Mesenchymal stem cell (in vitro differentiated cells and primary cell): ENCODE measurements around the gene DBNL.

Experiments used
- DNase-seq: peaks from one replicate; pipeline ENCODE4 v3.0.0-alpha.2; 2013
- H2AFZ ChIP-seq: one replicate; pipeline ENCODE4 v1.6.1; 2013; ENCODE audit warnings: low read depth, mild to moderate bottlenecking, control low read depth, inconsistent platforms, low read length, moderate library complexity
- H2AK5ac ChIP-seq: 2 replicates; pipeline ENCODE4 v1.6.1; 2013; ENCODE audit warnings: low read length, moderate library complexity, mild to moderate bottlenecking, inconsistent platforms; ENCODE audit not compliant: severe bottlenecking
- H2BK120ac ChIP-seq: one replicate; pipeline ENCODE4 v1.6.1; 2013; ENCODE audit warnings: low read depth, mild to moderate bottlenecking, inconsistent platforms, low read length, moderate library complexity
- H2BK12ac ChIP-seq, 2 experiments: one replicate each; pipeline ENCODE4 v1.6.1; 2013; ENCODE audit warnings: inconsistent platforms in 2 of 2, low read length in 2 of 2, mild to moderate bottlenecking in 2 of 2, moderate library complexity in 2 of 2, control low read depth in 1 of 2
- H2BK15ac ChIP-seq: one replicate; pipeline ENCODE4 v1.6.1; 2013; ENCODE audit warnings: mild to moderate bottlenecking, low read depth, inconsistent platforms; ENCODE audit not compliant: poor library complexity, severe bottlenecking
- H2BK5ac ChIP-seq: 2 replicates; pipeline ENCODE4 v1.6.1; 2013; ENCODE audit warnings: low read depth, mild to moderate bottlenecking, low read length, control low read depth, inconsistent platforms; ENCODE audit not compliant: poor library complexity, severe bottlenecking
- H3K14ac ChIP-seq, 2 experiments: one replicate each; pipeline ENCODE4 v1.6.1; 2013; ENCODE audit warnings: inconsistent platforms in 2 of 2, low read length in 2 of 2, control low read depth in 1 of 2, mild to moderate bottlenecking in 1 of 2, moderate library complexity in 1 of 2
- H3K18ac ChIP-seq, 2 experiments: one replicate each; pipeline ENCODE4 v1.6.1; 2013; ENCODE audit warnings: inconsistent platforms in 2 of 2, low read length in 2 of 2, control low read depth in 1 of 2, low read depth in 1 of 2, mild to moderate bottlenecking in 1 of 2
- H3K23ac ChIP-seq, 2 experiments: one replicate each; pipeline ENCODE4 v1.6.1; 2013; ENCODE audit warnings: inconsistent platforms in 2 of 2, low read length in 2 of 2, mild to moderate bottlenecking in 2 of 2, moderate library complexity in 2 of 2, control low read depth in 1 of 2
- H3K27ac ChIP-seq: 2 replicates; pipeline ENCODE4 v1.5.1; 2013; ENCODE audit warnings: mild to moderate bottlenecking, moderate library complexity, low read length, control low read depth, inconsistent platforms; ENCODE audit not compliant: poor library complexity, severe bottlenecking
- H3K27me3 ChIP-seq, 2 experiments: 2 replicates each; pipeline versions ENCODE4 v1.6.1 to v1.7.0; 2013; ENCODE audit warnings: low read length in 2 of 2, mild to moderate bottlenecking in 2 of 2, moderate library complexity in 2 of 2, control low read depth in 1 of 2, inconsistent platforms in 1 of 2; ENCODE audit not compliant: control insufficient read depth in 1 of 2, insufficient read depth in 1 of 2
- H3K36me3 ChIP-seq, 2 experiments: 2 replicates each; pipeline versions ENCODE4 v1.6.1 to v1.7.0; 2013; ENCODE audit warnings: low read length in 2 of 2, control low read depth in 1 of 2, inconsistent platforms in 1 of 2, low read depth in 1 of 2, mild to moderate bottlenecking in 1 of 2; ENCODE audit not compliant: insufficient read depth in 2 of 2, control insufficient read depth in 1 of 2
- H3K4ac ChIP-seq, 2 experiments: one replicate each; pipeline ENCODE4 v1.6.1; 2013; ENCODE audit warnings: inconsistent platforms in 2 of 2, low read length in 2 of 2, mild to moderate bottlenecking in 2 of 2, moderate library complexity in 2 of 2, control low read depth in 1 of 2, low read depth in 1 of 2
- H3K4me1 ChIP-seq: 2 replicates; pipeline ENCODE4 v1.6.1; 2013; ENCODE audit warnings: low read depth, low read length, control low read depth; ENCODE audit not compliant: control insufficient read depth, insufficient read depth
- H3K4me2 ChIP-seq: 2 replicates; pipeline ENCODE4 v1.6.1; 2013; ENCODE audit warnings: low read length, mild to moderate bottlenecking, inconsistent platforms; ENCODE audit not compliant: poor library complexity, severe bottlenecking
- H3K4me3 ChIP-seq, 2 experiments: 2 replicates each; pipeline versions ENCODE4 v1.5.1 to v1.7.0; 2013; ENCODE audit warnings: low read length in 2 of 2, mild to moderate bottlenecking in 2 of 2, control low read depth in 1 of 2, low read depth in 1 of 2; ENCODE audit not compliant: insufficient read depth in 1 of 2
- H3K79me1 ChIP-seq: replicated peaks from 2 replicates; pipeline ENCODE4 v1.6.1; 2013; ENCODE audit warnings: mild to moderate bottlenecking, control low read depth, low read length, inconsistent platforms; ENCODE audit not compliant: poor library complexity, severe bottlenecking
- H3K9ac ChIP-seq: 2 replicates; pipeline ENCODE4 v1.7.0; 2013; ENCODE audit warnings: mild to moderate bottlenecking, low read length, moderate library complexity
- H3K9me3 ChIP-seq: 2 replicates; pipeline ENCODE4 v1.7.0; 2013; ENCODE audit warnings: mild to moderate bottlenecking, low read length; ENCODE audit not compliant: control insufficient read depth
- H4K8ac ChIP-seq: one replicate; pipeline ENCODE4 v1.6.1; 2013; ENCODE audit warnings: inconsistent platforms, mild to moderate bottlenecking, low read length, moderate library complexity
- H4K91ac ChIP-seq: one replicate; pipeline ENCODE4 v1.6.1; 2013; ENCODE audit warnings: mild to moderate bottlenecking, low read length, inconsistent platforms
- WGBS: methylation state at CpG from one replicate; pipeline ENCODE4 v1.1.7; 2013; ENCODE audit warnings: mixed read lengths; 5-methylcytosine and 5-hydroxymethylcytosine counted together

DBNL gene

DNA sequence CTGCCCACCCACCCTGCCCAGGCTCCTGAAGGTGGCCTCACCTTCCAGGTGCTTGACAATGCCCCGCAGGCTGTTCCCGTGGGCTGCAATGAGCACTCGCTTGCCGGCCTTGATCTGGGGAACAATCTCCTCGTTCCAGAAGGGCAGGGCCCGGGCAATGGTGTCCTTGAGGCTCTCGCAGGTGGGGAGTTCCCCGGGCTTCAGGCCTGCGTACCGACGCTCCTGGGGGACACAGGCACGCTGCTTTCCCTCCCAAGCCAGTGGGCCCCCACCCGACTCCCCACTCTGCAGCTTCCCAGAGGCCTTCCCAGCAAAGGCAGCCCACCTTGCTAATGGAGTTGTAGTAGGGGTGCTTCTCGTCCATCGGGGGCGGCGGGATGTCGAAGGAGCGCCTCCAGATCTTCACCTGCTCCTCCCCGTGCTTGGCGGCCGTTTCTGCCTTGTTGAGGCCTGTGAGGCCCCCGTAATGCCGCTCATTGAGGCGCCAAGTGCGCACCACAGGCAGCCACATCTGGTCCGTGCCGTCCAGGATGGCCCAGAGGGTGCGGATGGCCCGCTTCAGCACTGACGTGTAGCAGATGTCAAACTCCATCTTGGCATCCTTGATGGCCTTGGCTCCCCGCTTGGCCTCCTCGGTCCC is 20.4 kb downstream of the DBNL start:
- Histone ChIP-seq H3K4me2 (no peak overlapping the region), H3K79me1 (peaks cover 2% of the 10 kb centered on the region), H2AFZ (no peak overlapping the region), H3K4me1 (peaks cover 17% of the 10 kb centered on the region), H2BK12ac (no peak overlapping the region), H3K23ac (peak overlapping the region in 1 of 2 experiments; percentile 34), H3K27me3 (no peaks in the 10 kb centered on the region), H3K18ac (peak overlapping the region in 1 of 2 experiments; percentile 54), H2BK120ac (no peak overlapping the region), H3K27ac (no peak overlapping the region), H3K36me3 (peaks cover 25 to 31% of the 10 kb centered on the region in 2 experiments), H4K8ac (no peak overlapping the region), H2BK15ac (no peak overlapping the region), H3K4ac (no peak overlapping the region), H3K4me3 (no peak overlapping the region), H2BK5ac (no peak overlapping the region), H3K14ac (no peak overlapping the region), H3K9ac (no peak overlapping the region), H2AK5ac (no peak overlapping the region), H4K91ac (no peak overlapping the region), H3K9me3 (no peaks in the 10 kb centered on the region)
- 66% methylated on average over 27 of the region's 33 CpGs for WGBS
- no peak for DNase-seq

DNA sequence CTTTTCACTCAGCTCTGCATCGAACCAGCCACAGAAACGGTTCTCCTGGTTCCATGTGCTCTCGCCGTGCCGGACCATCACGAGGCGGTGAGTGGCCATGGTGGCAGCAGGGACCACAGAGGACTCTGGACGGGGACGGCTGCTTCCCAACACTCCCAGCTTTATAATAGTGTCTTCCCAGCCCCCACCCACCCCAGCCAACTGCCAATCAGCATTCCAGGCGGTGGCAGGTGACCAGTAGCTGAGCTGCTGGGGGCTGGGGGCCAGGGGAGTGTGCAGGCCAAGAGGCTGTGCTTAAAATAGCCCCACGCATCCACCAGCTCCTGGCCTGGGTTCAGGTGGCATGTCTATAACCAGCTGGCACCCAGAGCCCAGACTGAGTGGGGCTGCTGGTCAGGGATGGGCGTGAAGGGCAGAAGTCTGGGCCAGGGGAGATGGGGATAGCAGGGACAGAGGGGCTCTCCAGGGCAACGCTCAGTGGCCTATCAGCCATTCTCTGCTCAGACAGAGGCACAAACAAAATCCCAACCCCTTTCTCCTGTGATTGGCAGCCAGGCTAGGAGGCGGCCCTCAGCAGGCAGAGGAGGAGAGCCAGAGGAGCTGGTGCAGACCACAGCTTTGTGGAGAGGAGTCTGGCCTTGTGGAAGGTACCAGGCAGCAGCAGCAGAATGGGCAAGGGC is 21.1 kb downstream of the DBNL start, which contains the start of gene PGAM2:
PGAM2 (minus strand) TSS at position 137 of the 680 bp plus-strand sequence; CDS start at position 99, 38 bp downstream.
- Histone ChIP-seq H3K9ac (no peak within 1 kb of the TSS), H3K23ac (peak within 1 kb of the TSS in 1 of 2 experiments; percentile 57), H2AFZ (no peak within 1 kb of the TSS), H3K4me3 (no peak within 1 kb of the TSS), H2AK5ac (no peak within 1 kb of the TSS), H2BK120ac (no peak within 1 kb of the TSS), H3K4me1 (peaks cover 17% of the 10 kb centered on the region), H3K4me2 (no peak within 1 kb of the TSS), H3K36me3 (peaks cover 19 to 25% of the 10 kb centered on the region in 2 experiments), H2BK15ac (no peak within 1 kb of the TSS), H3K14ac (no peak within 1 kb of the TSS), H2BK12ac (no peak within 1 kb of the TSS), H3K79me1 (no peaks in the 10 kb centered on the region), H3K18ac (peak within 1 kb of the TSS in 1 of 2 experiments; percentile 54), H2BK5ac (no peak within 1 kb of the TSS), H3K27ac (no peak within 1 kb of the TSS), H4K8ac (peak within 1 kb of the TSS; percentile 45), H3K9me3 (no peaks in the 10 kb centered on the region), H4K91ac (no peak within 1 kb of the TSS), H3K27me3 (no peaks in the 10 kb centered on the region), H3K4ac (no peak within 1 kb of the TSS)
- DNase-seq: no peak
- 52% methylated on average over 11 of the region's 14 CpGs for WGBS

DNA sequence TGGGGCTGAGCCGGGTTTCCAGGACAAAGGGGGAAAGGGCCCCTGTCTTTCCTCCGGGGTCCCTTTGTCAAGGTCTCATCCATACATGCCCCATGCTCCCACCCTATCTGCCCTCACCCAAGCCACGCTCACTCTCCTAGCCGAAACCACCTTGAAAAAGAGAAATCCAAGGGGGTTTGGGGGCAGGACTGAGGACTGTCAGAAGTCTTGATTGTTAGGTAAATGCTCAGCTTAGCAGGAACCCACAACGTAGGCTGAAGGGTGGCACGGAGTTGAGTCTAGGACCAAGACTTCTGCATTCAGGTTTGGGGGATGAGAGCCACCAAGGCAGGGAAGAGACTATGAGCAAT is 21.6 kb downstream of the DBNL start:
- H3K4me2 ChIP-seq: no peak overlapping the region
- H4K91ac ChIP-seq: no peak overlapping the region
- H2BK15ac ChIP-seq: no peak overlapping the region
- no peak overlapping the region for H3K14ac ChIP-seq
- no peak overlapping the region for H3K4me3 ChIP-seq
- no peak overlapping the region for H3K9ac ChIP-seq
- H2BK5ac ChIP-seq: no peak overlapping the region
- peak overlapping the region in 1 of 2 experiments; percentile 13 for H3K18ac ChIP-seq
- H3K27ac ChIP-seq: no peak overlapping the region
- no peaks in the 10 kb centered on the region for H3K9me3 ChIP-seq
- no peaks in the 10 kb centered on the region for H3K79me1 ChIP-seq
- H3K27me3 ChIP-seq: no peaks in the 10 kb centered on the region
- WGBS: 79% methylated on average over 4 of the region's 6 CpGs
- DNase-seq: no peak
- no peak overlapping the region for H2BK12ac ChIP-seq
- no peak overlapping the region for H3K4ac ChIP-seq
- no peak overlapping the region for H3K23ac ChIP-seq
- peaks cover 14 to 20% of the 10 kb centered on the region in 2 experiments for H3K36me3 ChIP-seq
- H4K8ac ChIP-seq: peak overlapping the region; percentile 45
- peaks cover 17% of the 10 kb centered on the region for H3K4me1 ChIP-seq
- no peak overlapping the region for H2AFZ ChIP-seq
- no peak overlapping the region for H2AK5ac ChIP-seq
- no peak overlapping the region for H2BK120ac ChIP-seq

DNA sequence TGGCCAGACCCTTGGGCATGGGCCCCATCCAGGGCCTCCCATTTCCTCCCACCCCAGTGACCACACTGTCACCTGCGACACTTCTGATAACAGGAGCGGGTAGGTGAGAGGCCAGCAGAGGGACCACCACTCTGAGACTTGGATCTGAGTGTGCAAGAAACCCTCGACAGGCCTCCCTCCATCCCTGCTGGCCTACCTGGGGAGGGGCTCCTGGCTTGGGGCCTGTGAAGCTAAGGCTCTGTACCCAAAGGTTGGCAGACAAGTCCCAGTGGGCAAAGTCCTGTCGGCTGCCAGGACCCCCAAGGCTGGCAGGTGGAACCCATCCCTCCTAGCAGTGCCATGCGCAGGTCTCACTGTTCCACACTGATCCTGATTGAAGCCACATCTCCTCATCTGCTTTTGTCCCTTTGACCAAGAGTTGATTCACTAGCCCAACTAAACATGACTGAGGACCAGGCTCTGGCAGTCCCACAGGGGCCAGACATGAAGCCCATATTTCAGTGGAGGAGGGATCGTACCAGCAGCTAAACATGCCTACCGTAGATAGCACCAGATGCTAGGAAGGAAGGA is 22.1 kb downstream of the DBNL start:
- Histone ChIP-seq H2AK5ac (no peak overlapping the region), H2BK5ac (no peak overlapping the region), H3K9me3 (no peaks in the 10 kb centered on the region), H3K36me3 (peaks cover 9 to 15% of the 10 kb centered on the region in 2 experiments), H3K9ac (no peak overlapping the region), H3K27ac (no peak overlapping the region), H3K27me3 (no peaks in the 10 kb centered on the region), H3K14ac (no peak overlapping the region), H2BK15ac (no peak overlapping the region), H3K4ac (no peak overlapping the region), H3K4me2 (no peak overlapping the region), H3K79me1 (no peaks in the 10 kb centered on the region), H4K91ac (no peak overlapping the region), H2BK120ac (no peak overlapping the region), H3K4me3 (no peak overlapping the region), H3K4me1 (peaks cover 17% of the 10 kb centered on the region), H3K23ac (no peak overlapping the region), H4K8ac (no peak overlapping the region), H3K18ac (no peak overlapping the region), H2BK12ac (no peak overlapping the region), H2AFZ (no peak overlapping the region)
- DNase-seq: no peak
- WGBS: 88% methylated on average over 7 of the region's 7 CpGs
